ENCODE measurements around the gene MAN2B2.

The MAN2B2 gene

DNA sequence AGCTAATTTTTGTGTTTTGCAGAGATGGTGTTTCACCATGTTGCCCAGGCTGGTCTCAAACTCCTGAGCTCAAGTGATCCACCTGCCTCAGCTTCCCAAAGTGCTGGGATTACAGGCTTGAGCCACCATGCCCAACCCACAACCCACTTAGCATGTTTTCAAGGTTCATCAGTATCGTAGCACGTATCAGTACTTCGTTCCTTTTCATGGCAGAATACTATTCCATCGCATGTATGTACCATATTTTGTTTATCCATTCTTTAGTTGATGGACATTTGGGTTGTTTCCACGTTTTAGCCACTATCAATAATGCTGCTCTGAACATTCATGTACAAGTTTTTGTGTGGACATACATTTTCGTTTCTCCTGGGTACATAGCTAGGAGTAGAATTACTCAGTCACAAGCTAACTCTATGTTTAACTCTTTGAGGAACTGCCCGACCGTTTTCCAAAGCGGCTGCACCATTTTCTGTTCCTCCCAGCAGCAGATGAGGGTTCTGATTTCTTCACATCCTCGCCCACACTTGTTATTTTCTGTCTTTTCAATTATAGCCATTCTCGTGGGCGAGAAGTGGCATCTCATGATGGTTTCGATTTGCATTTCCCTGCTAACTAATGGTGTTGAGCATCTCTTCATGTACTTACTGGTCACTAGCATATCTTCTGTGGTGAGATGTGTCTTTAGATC lies 32.5 kb downstream of the MAN2B2 start:
- no peak for DNase-seq (ENCODE audit: low read depth)
- H3K4me3 ChIP-seq (ENCODE audit: control insufficient read depth, low read depth, low read length), result no peak overlapping the region
- TF ChIP-seq, protein P1, sequence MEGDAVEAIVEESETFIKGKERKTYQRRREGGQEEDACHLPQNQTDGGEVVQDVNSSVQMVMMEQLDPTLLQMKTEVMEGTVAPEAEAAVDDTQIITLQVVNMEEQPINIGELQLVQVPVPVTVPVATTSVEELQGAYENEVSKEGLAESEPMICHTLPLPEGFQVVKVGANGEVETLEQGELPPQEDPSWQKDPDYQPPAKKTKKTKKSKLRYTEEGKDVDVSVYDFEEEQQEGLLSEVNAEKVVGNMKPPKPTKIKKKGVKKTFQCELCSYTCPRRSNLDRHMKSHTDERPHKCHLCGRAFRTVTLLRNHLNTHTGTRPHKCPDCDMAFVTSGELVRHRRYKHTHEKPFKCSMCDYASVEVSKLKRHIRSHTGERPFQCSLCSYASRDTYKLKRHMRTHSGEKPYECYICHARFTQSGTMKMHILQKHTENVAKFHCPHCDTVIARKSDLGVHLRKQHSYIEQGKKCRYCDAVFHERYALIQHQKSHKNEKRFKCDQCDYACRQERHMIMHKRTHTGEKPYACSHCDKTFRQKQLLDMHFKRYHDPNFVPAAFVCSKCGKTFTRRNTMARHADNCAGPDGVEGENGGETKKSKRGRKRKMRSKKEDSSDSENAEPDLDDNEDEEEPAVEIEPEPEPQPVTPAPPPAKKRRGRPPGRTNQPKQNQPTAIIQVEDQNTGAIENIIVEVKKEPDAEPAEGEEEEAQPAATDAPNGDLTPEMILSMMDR (IDR thresholded peaks at IDR 0.05; ENCODE audit: control insufficient read depth, insufficient read depth, low read depth, low read length, missing control alignments), result no peak

DNA sequence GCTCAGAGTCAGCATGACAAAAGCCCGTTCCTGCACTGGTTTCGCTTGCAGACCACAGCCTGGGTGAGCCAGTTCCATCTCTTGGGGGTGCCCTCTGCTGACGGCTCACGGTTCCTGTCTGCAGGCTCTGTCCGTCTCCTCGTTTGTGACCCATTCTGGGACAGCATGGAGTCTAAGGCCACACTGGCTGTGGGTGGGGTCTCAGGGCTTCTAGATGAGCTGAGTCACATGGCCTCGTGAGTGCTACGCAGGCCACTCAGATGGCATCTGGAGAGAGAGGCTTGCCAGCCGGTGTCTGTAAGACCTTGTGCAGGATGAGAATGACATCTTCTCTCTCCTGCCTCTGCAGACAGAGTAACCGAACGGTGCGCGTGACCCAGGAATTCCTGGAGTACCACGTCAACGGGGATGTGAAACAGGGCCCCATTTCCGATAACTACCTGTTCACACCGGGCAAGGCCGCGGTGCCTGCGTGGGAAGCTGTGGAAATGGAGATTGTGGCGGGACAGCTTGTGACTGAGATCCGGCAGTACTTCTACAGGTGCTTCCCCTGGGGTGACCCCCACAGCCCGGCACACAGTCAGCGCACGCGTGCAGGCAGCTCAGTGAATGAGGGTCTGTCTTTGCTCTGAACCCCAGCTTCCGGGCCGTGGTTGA lies 33.9 kb downstream of the MAN2B2 start:
- TF ChIP-seq, protein P1 (IDR thresholded peaks at IDR 0.05; ENCODE audit: control insufficient read depth, insufficient read depth, low read depth, low read length, missing control alignments), result no peak
- DNase-seq (ENCODE audit: low read depth), result no peak
- H3K4me3 ChIP-seq (ENCODE audit: control insufficient read depth, low read depth, low read length), result no peak overlapping the region

DNA sequence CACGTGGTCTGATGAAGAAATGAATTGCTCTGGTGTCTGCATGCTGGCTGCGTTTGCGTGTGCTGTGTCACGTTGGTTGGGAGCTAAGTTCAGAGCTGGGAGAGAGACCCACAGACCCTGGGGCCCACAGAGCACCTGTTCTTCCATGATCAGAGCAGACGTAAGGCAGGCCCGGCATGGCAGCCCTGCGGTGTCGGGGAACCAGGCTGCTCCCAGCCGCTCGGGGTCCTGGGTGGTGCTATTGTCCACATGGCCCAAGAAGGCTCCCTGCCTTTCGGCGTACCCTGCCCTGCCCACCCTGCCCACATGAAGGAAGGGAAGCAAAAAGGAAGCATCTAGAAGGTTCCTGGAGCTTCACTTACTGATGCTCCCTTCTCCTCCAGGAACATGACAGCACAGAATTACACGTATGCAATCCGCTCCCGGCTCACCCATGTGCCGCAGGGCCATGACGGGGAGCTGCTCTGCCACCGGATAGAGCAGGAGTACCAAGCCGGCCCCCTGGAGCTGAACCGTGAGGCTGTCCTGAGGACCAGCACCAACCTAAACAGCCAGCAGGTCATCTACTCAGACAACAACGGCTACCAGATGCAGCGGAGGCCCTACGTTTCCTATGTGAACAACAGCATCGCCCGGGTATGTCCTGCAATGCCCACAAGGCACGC lies 34.6 kb downstream of the MAN2B2 start:
- DNase-seq (ENCODE audit: low read depth), result no peak
- TF ChIP-seq, protein P1 (IDR thresholded peaks at IDR 0.05; ENCODE audit: control insufficient read depth, insufficient read depth, low read depth, low read length, missing control alignments), result no peak
- H3K4me3 ChIP-seq (ENCODE audit: control insufficient read depth, low read depth, low read length), result no peak overlapping the region

DNA sequence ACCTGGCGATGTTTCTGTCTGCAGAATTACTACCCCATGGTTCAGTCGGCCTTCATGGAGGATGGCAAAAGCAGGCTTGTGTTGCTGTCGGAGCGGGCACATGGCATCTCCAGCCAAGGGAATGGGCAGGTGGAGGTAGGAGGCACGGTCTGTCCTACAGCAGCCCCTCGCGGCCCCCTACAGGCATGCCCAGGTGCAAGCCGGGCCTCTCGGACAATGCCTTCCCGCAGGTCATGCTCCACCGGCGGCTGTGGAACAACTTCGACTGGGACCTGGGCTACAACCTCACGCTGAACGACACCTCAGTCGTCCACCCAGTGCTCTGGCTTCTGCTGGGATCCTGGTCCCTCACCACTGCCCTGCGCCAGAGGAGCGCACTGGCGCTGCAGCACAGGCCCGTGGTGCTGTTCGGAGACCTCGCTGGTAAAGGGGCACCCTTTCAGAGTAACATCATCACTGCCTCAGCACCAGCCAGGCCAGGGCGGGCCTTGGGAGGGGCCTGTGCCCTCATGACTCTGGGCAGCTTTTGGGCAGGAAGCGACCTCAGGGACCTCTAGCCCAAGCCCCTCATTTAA lies 36.0 kb downstream of the MAN2B2 start:
- TF ChIP-seq, protein P1 (IDR thresholded peaks at IDR 0.05; ENCODE audit: control insufficient read depth, insufficient read depth, low read depth, low read length, missing control alignments), result no peak
- no peak for DNase-seq (ENCODE audit: low read depth)
- H3K4me3 ChIP-seq (ENCODE audit: control insufficient read depth, low read depth, low read length), result no peak overlapping the region

DNA sequence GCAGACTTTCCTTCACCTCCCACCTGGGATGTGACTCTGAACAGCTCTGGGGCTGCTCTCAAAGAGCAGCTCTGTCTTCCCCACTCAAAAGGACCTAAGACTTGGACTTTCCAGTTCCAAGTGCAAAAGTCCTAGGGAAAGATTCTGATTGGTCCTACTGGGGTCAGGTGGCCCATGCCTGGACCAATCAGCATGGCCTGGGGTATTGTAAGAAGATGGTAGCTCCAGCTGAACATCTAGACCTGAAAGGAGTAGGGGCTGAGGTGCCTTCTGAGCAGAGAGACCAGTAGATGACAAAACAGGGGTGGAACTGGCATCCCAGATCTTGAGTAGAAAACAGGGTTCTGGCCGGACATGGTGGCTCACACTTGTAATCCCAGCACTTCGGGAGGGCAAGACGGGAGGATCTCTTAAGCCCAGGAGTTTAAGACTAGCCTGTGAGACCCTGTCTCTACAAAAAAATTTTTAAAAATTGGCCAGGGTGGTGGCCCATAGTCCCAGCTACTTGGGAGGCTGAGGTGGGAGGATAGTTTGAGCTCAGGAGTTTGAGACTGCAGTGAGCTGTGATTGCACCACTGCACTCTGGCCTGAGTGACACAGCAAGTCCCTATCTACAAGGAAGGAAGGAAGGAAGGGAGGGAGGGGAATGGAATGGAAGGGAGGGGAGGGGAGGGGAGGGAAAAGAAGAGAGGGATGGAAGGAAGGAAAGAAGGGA lies 38.1 kb downstream of the MAN2B2 start:
- no peak for DNase-seq (ENCODE audit: low read depth)
- H3K4me3 ChIP-seq (ENCODE audit: control insufficient read depth, low read depth, low read length), result no peak overlapping the region
- TF ChIP-seq, protein P1 (IDR thresholded peaks at IDR 0.05; ENCODE audit: control insufficient read depth, insufficient read depth, low read depth, low read length, missing control alignments), result no peak

Measured in AG09309 (cell line).